Measurements from ENCODE around the gene STXBP6.

GRCh38 chr14:24868389-24868788 lies 181.6 kb downstream of the STXBP6 start:
- TF ChIP-seq CEBPB (IDR thresholded peaks at IDR 0.05; ENCODE audit: borderline replicate concordance in 1 of 2, low read depth in 2 of 2, low read length in 2 of 2) (no peak), RAD51 (IDR thresholded peaks at IDR 0.05) (no peak), USF1 (IDR thresholded peaks at IDR 0.05; ENCODE audit: borderline replicate concordance, extremely low read length, insufficient read depth, low read depth, low read length) (no peak), RAD21 (IDR thresholded peaks at IDR 0.05; ENCODE audit: insufficient read depth, low read depth, low read length) (no peak), POLR2A (IDR thresholded peaks at IDR 0.05; ENCODE audit: low read depth, low read length) (no peak), ZBTB4 (CRISPR knock-in tag; IDR thresholded peaks at IDR 0.05) (no peak), IKZF1 (conservative IDR thresholded peaks at IDR 0.05) (no peak), EZH2 (IDR thresholded peaks at IDR 0.05; ENCODE audit: borderline replicate concordance, control insufficient read depth, low read depth, low read length) (no peak), TCF12 (IDR thresholded peaks at IDR 0.05; ENCODE audit: low read depth, low read length) (no peak)
- TF ChIP-seq, protein P1, sequence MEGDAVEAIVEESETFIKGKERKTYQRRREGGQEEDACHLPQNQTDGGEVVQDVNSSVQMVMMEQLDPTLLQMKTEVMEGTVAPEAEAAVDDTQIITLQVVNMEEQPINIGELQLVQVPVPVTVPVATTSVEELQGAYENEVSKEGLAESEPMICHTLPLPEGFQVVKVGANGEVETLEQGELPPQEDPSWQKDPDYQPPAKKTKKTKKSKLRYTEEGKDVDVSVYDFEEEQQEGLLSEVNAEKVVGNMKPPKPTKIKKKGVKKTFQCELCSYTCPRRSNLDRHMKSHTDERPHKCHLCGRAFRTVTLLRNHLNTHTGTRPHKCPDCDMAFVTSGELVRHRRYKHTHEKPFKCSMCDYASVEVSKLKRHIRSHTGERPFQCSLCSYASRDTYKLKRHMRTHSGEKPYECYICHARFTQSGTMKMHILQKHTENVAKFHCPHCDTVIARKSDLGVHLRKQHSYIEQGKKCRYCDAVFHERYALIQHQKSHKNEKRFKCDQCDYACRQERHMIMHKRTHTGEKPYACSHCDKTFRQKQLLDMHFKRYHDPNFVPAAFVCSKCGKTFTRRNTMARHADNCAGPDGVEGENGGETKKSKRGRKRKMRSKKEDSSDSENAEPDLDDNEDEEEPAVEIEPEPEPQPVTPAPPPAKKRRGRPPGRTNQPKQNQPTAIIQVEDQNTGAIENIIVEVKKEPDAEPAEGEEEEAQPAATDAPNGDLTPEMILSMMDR (IDR thresholded peaks at IDR 0.05 in 2 of 3, conservative IDR thresholded peaks at IDR 0.05 in 1 of 3; ENCODE audit: control insufficient read depth in 2 of 3, extremely low read depth in 1 of 3, insufficient read depth in 1 of 3, low read depth in 3 of 3, low read length in 3 of 3) = no peak
